Activated T-helper 1 cell treated with Interleukin-2 at 50 U/mL for 16 hours (primary cell): ENCODE measurements around the gene DDX10.

Experiments
- DNase-seq: peaks from one replicate; pipeline ENCODE4 v3.0.0-alpha.2; 2020; ENCODE audit warnings: low read depth

DDX10 gene

DNA sequence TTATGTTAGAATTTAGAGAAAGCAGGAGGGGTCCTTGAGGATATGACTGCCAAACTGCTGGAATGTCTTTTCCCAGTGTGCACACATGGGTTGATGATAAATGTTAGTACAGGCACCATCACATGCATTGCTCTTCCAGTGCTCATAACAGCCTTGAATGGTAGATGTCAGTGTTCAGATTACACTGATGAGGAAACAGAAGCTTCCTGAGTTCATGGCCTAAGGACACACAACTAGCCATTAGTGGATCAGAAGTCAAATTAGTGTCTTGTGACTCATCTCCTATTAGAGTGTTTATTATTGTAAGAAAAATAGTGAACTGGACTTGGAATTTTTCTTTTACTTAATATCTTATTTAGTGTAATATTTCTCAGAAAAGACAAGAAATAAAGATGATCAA is 241.5 kb downstream of the DDX10 start:
- no peak for DNase-seq

DNA sequence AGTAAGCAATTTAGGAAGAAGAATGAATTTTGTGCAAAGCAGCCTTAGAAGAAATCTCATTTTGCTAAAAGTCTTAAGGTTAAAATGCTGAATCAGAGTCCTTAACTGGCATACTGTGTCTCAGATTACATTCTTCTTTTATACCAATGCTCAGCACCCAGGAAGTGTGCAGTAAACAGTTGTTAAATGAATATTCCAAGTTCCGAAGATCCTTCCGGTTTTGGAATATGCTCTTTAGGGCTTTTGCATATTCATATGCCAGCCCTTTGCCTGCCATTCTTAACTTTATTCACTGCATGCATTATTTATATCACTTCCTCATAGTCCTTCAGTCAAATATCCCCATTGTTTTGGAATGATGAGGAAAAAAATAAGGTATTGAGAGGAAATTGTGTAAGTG is 242.0 kb downstream of the DDX10 start:
- DNase-seq: no peak

DNA sequence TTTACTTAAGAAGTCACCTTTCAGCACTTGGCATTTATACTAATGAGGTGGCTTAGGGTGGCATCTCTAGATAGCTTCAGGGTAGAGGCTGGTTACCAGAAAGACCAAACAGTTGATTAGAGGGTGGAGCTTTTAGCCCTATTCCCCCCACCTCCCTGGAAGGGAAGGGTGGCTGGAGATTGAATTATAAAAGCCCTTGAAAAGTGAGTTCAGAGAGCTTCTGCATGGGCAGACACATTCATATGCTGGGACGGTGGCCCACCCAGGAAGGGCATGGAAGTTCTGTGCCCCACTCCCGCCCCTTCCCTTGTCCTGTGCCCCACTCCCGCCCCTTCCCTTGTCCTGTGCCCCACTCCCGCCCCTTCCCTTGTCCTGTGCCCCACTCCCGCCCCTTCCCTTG is 244.2 kb downstream of the DDX10 start:
- DNase-seq: no peak

GRCh38 chr11:108909921-108910320 is 245.1 kb downstream of the DDX10 start:
- DNase-seq: no peak

- DNase-seq: no peak
These were observed 247.7 kb downstream of the DDX10 start for GRCh38 chr11:108912581-108912980.

GRCh38 chr11:108913204-108913603 is 248.3 kb downstream of the DDX10 start:
- no peak for DNase-seq

- DNase-seq: no peak
These were observed 249.3 kb downstream of the DDX10 start for GRCh38 chr11:108914211-108914610.

DNA sequence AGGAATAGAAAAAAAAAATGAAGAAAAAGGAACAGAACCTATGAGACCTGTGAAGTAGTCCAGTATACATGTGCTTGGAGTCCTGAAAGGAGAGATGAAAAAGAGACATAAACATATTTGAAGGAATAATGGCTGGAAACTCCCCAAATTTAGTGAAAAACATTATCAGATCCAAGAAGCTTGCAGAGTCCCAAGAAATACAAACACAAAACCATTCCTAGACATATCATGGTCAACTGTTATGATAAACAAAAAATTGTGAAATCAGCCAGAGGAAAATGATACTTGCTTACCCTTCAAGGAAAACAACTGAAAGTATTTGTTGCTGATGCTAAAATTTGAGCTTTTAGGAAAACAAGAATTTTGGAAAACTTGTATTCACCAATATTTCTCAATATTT is 250.1 kb downstream of the DDX10 start:
- no peak for DNase-seq

GRCh38 chr11:108915666-108916065 is 250.8 kb downstream of the DDX10 start:
- DNase-seq: no peak

DNA sequence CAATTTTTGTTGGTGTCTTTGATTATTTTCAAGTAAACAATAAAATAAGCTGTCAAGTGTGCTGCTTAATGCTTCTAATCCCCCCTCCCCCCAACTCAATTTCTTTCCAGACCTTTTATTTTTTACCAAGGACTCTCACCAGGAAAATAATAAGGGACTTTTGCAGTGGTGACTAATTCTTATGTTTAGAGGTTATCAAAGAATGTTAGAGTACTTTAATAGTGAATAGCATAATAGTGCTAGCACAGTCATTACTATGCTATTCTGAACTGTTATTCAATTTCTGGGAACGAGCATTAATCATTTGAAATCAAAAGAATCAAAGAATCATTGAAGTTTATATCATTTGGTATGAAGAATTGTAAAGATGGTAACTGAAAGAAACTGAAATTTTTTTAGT is 251.4 kb downstream of the DDX10 start:
- no peak for DNase-seq

GRCh38 chr11:108916935-108917334 is 252.1 kb downstream of the DDX10 start:
- no peak for DNase-seq

DNA sequence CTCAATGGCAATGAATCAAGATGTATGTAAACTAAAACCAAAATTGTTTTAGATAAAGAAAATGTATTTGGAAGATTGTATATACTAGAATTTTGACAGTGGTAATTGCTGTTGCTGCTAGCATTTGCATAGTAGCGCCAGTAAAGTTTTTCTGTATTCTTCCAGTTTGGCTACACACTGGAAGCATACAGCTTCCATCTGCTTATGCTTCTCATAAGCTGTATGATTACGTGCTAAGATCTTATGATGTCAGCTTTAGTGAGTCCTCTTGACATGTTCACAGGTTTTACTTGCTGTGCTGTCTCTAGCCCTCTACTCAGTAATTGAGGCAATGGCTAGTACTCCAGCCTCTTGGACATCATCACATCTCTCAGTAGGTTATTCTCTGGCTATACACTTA is 256.3 kb downstream of the DDX10 start:
- no peak for DNase-seq

GRCh38 chr11:108922241-108922640 is 257.4 kb downstream of the DDX10 start:
- DNase-seq: no peak

GRCh38 chr11:108923413-108923812 is 258.5 kb downstream of the DDX10 start:
- DNase-seq: no peak

DNA sequence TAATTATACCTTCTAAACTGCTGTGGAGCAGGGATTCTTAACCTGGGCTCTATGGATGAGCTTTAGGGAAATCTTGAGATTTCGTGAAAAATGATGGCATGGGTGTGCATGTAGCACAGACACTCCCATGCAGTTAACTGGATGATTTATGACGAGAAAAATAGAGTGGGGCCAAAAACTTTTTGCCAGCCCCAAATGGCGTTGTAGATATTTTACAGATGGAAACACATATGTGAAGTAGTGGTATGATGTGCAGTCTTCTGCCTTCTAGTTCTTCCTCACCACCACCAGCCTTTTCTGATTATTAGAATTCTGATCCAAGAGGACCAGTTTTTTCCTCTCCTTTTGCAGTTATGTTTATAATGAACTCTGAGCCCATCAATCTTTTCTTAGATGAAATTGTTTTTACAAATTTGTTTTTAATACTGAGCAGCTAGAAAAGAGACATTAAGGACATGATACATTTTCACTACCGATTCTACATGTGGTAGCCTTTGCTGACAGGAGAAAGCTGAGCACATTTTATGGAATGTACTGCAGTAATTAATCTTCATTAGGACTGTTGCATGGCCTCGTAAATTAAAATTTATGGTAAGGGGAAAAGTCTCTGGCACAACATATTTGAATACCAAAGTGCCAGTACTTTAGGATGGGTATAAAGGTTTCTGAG is 261.4 kb downstream of the DDX10 start:
- DNase-seq: no peak

- DNase-seq: no peak
These were observed 262.1 kb downstream of the DDX10 start for GRCh38 chr11:108926841-108927577.

- no peak for DNase-seq
These were observed 263.1 kb downstream of the DDX10 start for GRCh38 chr11:108927791-108928545.

DNA sequence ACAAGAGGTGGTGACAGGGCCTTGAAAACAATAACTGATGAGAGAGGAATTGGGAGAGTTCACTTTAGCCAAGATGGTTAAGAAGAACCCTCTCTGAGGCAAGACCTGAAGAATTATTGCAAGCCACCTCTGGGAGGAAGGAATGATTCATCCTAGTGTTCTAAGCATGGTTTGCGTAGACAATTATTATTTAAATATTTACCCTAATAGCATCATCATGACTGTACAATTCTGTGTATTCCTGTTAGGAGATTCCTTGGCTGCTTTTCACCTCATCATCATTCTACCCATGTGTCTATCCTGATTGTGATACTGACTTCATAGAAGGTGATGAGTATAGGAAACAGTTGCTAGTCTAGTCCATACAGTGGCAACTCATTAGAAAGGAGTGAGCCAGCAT is 264.4 kb downstream of the DDX10 start:
- DNase-seq: no peak

DNA sequence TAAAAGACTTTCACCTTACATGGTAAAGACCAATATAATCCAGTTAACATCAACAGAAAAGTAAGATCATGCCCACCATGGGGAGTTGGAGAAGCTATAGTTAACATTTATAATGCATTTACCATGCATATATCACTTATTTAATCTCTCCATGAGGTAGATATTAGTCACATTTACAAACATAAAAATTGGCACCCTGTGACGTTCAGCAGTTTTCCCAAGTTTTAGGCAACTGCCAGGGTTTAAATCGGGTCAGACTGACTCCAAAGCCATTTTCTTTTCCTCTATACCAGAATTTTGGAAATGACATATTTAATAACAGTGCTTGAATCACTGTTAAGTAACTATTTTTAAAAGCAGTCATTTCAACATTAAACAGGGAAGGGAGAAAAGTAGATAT is 266.3 kb downstream of the DDX10 start:
- no peak for DNase-seq

GRCh38 chr11:108933630-108934029 is 268.8 kb downstream of the DDX10 start:
- no peak for DNase-seq

GRCh38 chr11:108934289-108934688 is 269.4 kb downstream of the DDX10 start:
- DNase-seq: no peak

DNA sequence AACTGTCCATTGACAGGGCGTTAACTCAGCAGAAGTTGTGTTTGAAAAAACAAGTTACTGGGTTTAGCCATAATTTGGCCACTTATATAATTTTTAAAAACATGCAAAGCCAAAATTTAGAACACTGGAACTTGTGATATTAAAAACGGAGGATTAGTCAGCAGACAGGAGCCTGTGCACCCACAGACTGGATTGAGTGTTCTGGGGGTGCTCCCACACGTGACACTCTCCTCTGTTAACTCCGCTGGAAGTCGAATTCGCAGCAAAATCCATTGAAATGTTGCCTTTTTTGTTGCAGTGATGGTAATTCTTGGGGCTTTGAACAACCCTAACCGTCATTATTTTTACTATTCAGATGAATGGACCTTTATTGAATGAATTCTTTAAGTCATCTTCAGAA is 269.8 kb downstream of the DDX10 start:
- no peak for DNase-seq

GRCh38 chr11:108937746-108938145 is 272.9 kb downstream of the DDX10 start:
- no peak for DNase-seq
